ENCODE results near the gene OR4D1. TPM values are rescaled to one million over a fixed set of nuclear protein-coding genes. Genes with fewer than 3 reads are reported as not detected.

The OR4D1 gene
- total and polyA plus RNA-seq, 9 of the 15 experiments (the other 6 are each of a cell fraction or from before 2014, with no cell fraction given): not detected

GRCh38 chr17:58184986-58185761 lies 37.0 kb downstream of the OR4D1 start (continued):
- TF ChIP-seq CBFA2T2 (conservative IDR thresholded peaks at IDR 0.05): no peak
- TF ChIP-seq NCOA1 (IDR thresholded peaks at IDR 0.05; ENCODE audit: low read depth): no peak
- TF ChIP-seq NEUROD1 (IDR thresholded peaks at IDR 0.05; ENCODE audit: borderline replicate concordance, low read depth, low read length, partially characterized antibody): peak; percentile 38
- TF ChIP-seq, protein P1, sequence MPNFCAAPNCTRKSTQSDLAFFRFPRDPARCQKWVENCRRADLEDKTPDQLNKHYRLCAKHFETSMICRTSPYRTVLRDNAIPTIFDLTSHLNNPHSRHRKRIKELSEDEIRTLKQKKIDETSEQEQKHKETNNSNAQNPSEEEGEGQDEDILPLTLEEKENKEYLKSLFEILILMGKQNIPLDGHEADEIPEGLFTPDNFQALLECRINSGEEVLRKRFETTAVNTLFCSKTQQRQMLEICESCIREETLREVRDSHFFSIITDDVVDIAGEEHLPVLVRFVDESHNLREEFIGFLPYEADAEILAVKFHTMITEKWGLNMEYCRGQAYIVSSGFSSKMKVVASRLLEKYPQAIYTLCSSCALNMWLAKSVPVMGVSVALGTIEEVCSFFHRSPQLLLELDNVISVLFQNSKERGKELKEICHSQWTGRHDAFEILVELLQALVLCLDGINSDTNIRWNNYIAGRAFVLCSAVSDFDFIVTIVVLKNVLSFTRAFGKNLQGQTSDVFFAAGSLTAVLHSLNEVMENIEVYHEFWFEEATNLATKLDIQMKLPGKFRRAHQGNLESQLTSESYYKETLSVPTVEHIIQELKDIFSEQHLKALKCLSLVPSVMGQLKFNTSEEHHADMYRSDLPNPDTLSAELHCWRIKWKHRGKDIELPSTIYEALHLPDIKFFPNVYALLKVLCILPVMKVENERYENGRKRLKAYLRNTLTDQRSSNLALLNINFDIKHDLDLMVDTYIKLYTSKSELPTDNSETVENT (CRISPR knock-in tag; IDR thresholded peaks at IDR 0.05): no peak
- TF ChIP-seq KAT8 (IDR thresholded peaks at IDR 0.05; ENCODE audit: low read depth): no peak
- TF ChIP-seq HDAC1 (IDR thresholded peaks at IDR 0.05): no peak
- peak in 1 of 3 experiments; percentile 72; a peak in 2 of 6 replicates for TF ChIP-seq ZBTB11 (CRISPR knock-in tag; IDR thresholded peaks at IDR 0.05)
- TF ChIP-seq ZBTB43 (CRISPR knock-in tag; IDR thresholded peaks at IDR 0.05): no peak
- no peak for TF ChIP-seq ZNF696 (CRISPR knock-in tag; conservative IDR thresholded peaks at IDR 0.05)
- no peak for TF ChIP-seq POLR2B (IDR thresholded peaks at IDR 0.05; ENCODE audit: low read depth, partially characterized antibody)
- no peak for TF ChIP-seq TCF7 (IDR thresholded peaks at IDR 0.05; ENCODE audit: borderline replicate concordance)
- TF ChIP-seq, protein P2, sequence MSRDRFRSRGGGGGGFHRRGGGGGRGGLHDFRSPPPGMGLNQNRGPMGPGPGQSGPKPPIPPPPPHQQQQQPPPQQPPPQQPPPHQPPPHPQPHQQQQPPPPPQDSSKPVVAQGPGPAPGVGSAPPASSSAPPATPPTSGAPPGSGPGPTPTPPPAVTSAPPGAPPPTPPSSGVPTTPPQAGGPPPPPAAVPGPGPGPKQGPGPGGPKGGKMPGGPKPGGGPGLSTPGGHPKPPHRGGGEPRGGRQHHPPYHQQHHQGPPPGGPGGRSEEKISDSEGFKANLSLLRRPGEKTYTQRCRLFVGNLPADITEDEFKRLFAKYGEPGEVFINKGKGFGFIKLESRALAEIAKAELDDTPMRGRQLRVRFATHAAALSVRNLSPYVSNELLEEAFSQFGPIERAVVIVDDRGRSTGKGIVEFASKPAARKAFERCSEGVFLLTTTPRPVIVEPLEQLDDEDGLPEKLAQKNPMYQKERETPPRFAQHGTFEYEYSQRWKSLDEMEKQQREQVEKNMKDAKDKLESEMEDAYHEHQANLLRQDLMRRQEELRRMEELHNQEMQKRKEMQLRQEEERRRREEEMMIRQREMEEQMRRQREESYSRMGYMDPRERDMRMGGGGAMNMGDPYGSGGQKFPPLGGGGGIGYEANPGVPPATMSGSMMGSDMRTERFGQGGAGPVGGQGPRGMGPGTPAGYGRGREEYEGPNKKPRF (IDR thresholded peaks at IDR 0.05; ENCODE audit: low read depth, low read length): no peak
- no peak for TF ChIP-seq CREB1 (IDR thresholded peaks at IDR 0.05)
- TF ChIP-seq CREB1 (CRISPR knock-in tag; IDR thresholded peaks at IDR 0.05): no peak
- no peak for TF ChIP-seq YY1 (IDR thresholded peaks at IDR 0.05; ENCODE audit: borderline replicate concordance in 1 of 3, control insufficient read depth in 1 of 3, extremely low read depth in 1 of 3, insufficient read depth in 3 of 3, insufficient read length in 1 of 3, insufficient replicate concordance in 2 of 3, low read depth in 1 of 3, low read length in 2 of 3)
